ENCODE results near the gene CLEC4G.

DNA sequence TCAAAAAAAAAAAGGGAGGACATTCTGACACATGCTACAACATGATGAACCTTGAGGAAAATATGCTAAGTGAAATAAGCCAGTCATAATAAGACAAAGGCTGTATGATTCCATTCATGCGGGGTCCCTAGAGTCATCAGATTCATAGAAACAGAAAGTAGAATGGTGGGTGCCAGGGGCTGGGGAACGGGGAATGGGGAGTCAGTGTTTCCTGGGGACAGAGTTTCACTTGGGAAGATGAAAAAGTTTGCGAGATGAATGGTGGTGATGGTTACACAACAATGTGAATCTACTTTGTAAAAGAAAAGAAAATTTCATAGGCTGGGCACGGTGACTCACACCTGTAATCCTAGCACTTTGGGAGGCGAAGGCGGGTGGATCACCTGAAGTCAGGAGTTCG is 6.1 kb upstream of the CLEC4G start:
- TF ChIP-seq, protein P1, sequence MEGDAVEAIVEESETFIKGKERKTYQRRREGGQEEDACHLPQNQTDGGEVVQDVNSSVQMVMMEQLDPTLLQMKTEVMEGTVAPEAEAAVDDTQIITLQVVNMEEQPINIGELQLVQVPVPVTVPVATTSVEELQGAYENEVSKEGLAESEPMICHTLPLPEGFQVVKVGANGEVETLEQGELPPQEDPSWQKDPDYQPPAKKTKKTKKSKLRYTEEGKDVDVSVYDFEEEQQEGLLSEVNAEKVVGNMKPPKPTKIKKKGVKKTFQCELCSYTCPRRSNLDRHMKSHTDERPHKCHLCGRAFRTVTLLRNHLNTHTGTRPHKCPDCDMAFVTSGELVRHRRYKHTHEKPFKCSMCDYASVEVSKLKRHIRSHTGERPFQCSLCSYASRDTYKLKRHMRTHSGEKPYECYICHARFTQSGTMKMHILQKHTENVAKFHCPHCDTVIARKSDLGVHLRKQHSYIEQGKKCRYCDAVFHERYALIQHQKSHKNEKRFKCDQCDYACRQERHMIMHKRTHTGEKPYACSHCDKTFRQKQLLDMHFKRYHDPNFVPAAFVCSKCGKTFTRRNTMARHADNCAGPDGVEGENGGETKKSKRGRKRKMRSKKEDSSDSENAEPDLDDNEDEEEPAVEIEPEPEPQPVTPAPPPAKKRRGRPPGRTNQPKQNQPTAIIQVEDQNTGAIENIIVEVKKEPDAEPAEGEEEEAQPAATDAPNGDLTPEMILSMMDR (IDR thresholded peaks at IDR 0.05; ENCODE audit: insufficient read depth, low read length) = no peak
- TF ChIP-seq POLR2AphosphoS5 (IDR thresholded peaks at IDR 0.05; ENCODE audit: low read depth) = no peak
- TF ChIP-seq, protein P2, sequence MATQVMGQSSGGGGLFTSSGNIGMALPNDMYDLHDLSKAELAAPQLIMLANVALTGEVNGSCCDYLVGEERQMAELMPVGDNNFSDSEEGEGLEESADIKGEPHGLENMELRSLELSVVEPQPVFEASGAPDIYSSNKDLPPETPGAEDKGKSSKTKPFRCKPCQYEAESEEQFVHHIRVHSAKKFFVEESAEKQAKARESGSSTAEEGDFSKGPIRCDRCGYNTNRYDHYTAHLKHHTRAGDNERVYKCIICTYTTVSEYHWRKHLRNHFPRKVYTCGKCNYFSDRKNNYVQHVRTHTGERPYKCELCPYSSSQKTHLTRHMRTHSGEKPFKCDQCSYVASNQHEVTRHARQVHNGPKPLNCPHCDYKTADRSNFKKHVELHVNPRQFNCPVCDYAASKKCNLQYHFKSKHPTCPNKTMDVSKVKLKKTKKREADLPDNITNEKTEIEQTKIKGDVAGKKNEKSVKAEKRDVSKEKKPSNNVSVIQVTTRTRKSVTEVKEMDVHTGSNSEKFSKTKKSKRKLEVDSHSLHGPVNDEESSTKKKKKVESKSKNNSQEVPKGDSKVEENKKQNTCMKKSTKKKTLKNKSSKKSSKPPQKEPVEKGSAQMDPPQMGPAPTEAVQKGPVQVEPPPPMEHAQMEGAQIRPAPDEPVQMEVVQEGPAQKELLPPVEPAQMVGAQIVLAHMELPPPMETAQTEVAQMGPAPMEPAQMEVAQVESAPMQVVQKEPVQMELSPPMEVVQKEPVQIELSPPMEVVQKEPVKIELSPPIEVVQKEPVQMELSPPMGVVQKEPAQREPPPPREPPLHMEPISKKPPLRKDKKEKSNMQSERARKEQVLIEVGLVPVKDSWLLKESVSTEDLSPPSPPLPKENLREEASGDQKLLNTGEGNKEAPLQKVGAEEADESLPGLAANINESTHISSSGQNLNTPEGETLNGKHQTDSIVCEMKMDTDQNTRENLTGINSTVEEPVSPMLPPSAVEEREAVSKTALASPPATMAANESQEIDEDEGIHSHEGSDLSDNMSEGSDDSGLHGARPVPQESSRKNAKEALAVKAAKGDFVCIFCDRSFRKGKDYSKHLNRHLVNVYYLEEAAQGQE (IDR thresholded peaks at IDR 0.05; ENCODE audit: insufficient replicate concordance, low read depth) = no peak

Data from HL-60 (cell line).